KBM-7 (cell line): ENCODE results near the gene SNTG2.
A peak's percentile ranks its signal among the peaks of the same experiment; 100 is the strongest.
"Not testable (repeated sequence)": the region's sequence is repeated elsewhere in the genome, so short reads cannot be mapped to it uniquely, and the experiment has no call there.

Experiments
- DNase-seq: peaks from one replicate; pipeline ENCODE4 v3.0.0-alpha.2; 2015
- in situ Hi-C: fragments of 300-500 bp; cut with MboI; formaldehyde crosslinking; loops from 2 replicates; pipeline ENCODE4 v1.14.3; 2020; ENCODE audit warnings: low sequenced_read_pairs, low pct_unique_long_range_greater_than_20kb, mixed read lengths

Gene SNTG2

GRCh38 chr2:1115843-1116539 is 165.3 kb downstream of the SNTG2 start:
- no peak for DNase-seq
- in situ Hi-C loops = no loop called here

GRCh38 chr2:1117569-1117968 is 166.9 kb downstream of the SNTG2 start:
- no peak for DNase-seq
- in situ Hi-C loops = no loop called here

DNA sequence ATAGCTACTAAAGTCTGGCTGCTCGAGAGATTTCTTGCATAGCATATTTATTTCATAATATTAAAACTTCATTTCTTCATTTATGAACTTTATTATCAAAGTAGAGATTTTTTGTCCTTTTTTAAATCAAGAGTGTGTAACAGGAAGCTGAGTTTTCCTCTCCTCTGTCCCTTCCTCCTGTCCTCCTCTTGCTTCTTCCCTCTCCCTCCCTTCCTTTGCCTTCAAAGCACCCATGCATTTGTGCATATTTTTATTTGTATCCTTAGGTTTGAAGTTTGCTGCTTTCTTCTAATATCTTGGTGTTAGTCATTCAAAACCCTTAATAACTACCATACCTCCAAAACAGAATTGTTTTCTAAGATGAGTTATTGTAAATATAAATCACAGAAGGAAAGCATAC is 174.6 kb downstream of the SNTG2 start:
- no peak for DNase-seq
- in situ Hi-C loops = no loop called here

DNA sequence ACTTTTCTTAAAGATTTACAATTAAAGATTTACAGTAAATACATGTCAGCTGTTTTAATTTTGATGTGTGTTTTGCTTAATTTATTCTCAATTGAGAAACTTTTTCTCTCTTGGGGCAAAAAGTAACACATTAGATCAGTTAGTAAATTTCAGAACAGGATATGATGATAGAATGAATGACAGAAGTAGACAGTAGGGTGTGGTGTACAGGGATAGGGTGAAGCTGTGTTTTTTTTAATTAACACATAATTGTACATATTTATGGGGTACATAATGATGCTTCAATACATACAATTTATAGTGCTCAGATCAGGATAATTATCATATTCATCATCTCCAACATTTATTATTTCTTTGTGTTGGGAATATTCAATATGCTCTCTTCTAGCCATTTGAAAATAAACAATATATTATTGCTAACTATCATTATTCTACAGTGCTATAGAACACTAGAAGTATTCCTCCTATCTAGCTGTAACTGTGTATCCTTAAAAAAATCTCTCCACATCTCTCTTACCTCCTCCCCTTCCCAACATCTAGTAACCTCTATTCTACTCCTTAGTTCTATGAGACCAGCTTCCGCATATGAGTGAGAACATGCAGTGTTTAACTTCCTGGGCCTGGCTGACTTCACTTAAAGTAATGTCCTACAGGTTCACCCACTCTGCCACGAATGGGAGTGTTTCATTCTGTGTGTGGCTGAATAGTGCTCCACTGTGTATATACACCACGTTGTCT is 175.2 kb downstream of the SNTG2 start:
- no peak for DNase-seq
- in situ Hi-C loops = no loop called here

GRCh38 chr2:1129982-1130381 is 179.3 kb downstream of the SNTG2 start:
- in situ Hi-C loops = no loop called here
- no peak for DNase-seq

- in situ Hi-C loops = no loop called here
- DNase-seq = no peak
These were observed 180.3 kb downstream of the SNTG2 start for GRCh38 chr2:1130922-1131321.

DNA sequence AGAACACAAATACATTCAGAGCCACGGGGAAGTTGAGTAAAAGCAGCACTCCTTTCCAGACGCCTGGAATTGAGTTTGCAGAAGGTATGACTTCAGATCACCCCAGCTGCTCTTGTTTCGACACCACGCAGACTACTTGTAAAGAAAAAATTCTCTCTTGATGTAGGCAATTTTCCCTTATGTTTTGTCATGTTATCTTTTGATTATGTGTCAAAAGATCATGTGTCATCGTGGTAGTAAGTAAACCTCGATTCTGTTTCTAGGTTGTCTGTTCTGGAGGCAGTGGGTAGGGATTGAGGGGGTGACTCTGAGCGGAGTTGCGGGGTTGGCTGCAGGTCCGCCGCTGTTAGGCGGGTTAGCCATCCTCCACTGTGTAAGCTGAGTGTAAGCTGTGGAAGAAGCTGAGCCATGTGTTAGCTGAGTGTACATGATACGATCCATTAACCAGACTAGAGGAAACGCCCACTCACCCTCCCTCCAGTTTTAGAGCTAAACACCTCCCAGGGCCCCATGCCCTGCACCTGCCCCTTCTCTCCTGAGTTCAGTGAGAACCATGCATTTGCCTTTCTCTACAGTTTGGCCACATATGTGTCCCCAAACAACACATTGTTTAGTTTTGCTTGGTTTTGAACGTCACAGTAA is 181.8 kb downstream of the SNTG2 start:
- DNase-seq = no peak
- in situ Hi-C loops = no loop called here

DNA sequence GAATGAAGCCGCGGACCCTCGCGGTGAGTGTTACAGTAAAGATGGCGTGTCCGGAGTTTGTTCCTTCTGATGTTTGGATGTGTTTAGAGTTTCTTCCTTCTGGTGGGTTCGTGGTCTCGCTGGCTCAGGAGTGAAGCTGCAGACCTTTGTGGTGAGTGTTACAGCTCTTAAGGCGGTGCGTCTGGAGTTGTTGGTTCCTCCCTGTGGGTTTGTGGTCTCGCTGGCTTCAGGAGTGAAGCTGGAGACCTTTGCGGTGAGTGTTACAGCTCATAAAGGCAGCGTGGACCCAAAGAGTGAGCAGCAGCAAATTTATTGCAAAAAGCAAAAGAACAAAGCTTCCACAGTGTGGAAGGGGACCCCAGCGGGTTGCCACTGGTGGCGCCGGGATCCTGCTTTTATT is 183.2 kb downstream of the SNTG2 start:
- in situ Hi-C loops = not testable (repeated sequence)
- DNase-seq = peak; percentile 27

GRCh38 chr2:1134629-1135028 is 184.0 kb downstream of the SNTG2 start:
- in situ Hi-C loops = no loop called here

GRCh38 chr2:1136067-1136466 is 185.4 kb downstream of the SNTG2 start:
- DNase-seq = no peak

More at GRCh38 chr2:1134629-1135028, 184.0 kb downstream of the SNTG2 start:
- no peak for DNase-seq

GRCh38 chr2:1136846-1137245 is 186.2 kb downstream of the SNTG2 start:
- in situ Hi-C loops = no loop called here
- no peak for DNase-seq

More at GRCh38 chr2:1136067-1136466, 185.4 kb downstream of the SNTG2 start:
- in situ Hi-C loops = no loop called here

DNA sequence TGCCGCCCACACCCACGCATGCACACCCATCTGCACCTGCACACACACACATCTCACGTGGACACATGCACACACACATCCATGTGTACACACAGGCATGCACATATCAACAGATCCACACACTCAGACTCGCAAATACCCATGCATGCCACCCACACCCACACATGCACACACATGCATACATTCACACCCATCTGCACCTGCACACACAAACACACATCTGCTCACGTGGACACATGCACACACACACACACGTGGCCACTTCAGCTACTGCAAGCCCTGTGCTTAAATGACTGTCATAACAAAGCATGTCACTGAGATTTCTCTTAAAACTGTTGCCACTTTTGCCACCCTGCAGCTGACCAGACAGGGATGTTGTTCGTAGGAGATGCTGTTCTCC is 186.6 kb downstream of the SNTG2 start:
- no peak for DNase-seq
- in situ Hi-C loops = no loop called here

GRCh38 chr2:1137913-1138391 is 187.3 kb downstream of the SNTG2 start:
- DNase-seq = no peak
- in situ Hi-C loops = no loop called here

DNA sequence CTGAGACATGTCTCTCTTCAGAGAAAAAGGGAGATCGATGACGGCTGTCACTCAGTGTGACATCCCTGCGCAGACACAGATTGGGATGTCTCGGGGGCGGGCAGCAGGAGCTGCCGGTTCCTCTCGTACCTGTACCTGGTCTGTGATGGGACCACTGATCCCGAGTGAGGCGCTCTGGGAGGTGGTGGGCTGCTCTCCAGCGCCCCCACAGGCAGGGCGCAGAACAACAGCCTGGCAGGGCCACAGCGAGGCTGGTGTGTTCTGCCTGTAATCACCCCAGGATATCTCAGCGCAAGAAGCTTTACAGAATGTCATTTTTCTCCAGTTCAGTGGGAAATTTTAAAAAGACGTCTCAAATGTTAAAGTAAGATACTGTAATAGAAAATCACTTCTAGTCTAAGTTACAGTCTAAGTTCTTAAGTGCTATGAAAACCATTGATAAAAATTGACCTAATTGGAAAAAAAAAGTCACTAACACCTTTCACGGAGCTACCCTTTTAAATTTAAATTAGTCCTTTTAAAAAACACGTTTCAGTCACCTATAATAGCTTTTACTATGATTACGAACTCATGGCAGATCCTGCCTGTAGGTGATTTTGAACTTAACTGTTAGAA is 189.8 kb downstream of the SNTG2 start:
- in situ Hi-C loops = no loop called here
- DNase-seq = peak; percentile 39

DNA sequence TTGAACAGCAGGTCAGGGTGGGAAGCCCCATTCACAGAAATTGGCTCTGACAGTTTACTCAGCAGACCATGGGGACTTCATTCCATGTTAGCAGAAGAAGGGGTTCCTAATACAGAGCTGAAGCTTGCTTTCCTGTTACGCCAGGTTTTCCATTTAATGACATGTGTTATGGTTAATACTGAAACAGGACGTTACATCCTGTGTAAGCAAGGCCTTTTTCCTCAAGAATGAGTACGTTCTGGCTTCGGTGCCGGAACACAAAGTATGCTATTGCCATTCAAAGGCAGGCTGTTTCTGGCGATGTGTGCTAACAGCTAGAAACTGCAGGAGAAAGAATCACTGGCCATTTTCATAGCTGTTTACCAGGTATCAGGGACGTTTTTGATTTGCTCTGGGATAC is 190.4 kb downstream of the SNTG2 start:
- in situ Hi-C loops = no loop called here
- DNase-seq = no peak

DNA sequence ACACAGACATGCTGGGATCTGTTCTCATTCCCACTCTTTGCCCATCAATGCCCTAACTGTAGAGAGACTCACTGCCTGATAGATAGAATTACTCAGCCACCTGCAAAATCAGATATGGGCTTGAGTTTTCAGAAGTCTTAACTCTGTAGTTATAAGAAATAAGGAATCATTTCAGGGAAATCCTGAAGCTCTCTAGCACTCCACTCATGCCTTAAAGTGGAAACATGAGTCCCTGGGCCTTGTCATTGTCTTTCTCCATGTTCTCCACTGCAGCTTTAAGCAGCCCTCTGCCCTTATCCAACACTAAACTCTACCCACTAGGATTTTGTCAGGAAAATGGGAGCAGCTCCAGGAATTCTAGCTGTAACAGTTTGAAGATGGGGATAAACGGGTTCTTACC is 192.5 kb downstream of the SNTG2 start:
- in situ Hi-C loops = no loop called here
- no peak for DNase-seq

DNA sequence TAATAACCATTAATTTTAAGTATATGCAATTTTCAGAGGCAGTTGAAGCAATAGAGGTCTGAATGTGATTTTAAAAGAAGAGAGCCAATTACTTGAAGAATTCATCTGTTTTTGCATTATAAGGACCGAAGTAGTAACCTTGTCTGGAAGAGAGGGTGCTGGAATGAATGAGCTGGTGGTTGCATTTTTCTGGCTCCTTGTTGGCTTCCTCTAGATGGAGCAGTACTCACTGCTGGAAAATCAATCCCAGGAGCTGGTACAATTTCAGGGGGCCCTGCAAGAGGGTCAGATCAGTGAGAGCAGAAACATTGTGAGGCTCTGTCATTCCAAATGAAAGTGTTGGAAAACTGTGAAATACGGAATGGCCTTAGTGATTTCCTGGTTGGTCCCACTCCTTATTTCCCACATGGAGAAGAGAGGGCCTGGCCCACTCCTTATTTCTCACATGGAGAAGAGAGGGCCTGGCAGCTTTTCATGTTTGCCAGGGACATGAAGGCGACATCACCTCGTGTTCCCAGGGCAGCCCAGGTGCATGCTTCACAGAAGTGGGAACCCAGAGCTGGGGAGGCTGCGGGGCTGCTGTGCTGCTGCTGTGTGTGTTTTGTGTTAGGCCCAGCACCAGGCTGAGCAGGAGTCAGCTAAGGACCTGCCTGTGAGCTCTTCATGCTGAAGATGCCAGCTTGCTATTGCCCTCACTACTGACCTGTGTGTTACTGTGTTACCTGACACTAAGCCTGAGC is 197.4 kb downstream of the SNTG2 start:
- in situ Hi-C loops = no loop called here

DNA sequence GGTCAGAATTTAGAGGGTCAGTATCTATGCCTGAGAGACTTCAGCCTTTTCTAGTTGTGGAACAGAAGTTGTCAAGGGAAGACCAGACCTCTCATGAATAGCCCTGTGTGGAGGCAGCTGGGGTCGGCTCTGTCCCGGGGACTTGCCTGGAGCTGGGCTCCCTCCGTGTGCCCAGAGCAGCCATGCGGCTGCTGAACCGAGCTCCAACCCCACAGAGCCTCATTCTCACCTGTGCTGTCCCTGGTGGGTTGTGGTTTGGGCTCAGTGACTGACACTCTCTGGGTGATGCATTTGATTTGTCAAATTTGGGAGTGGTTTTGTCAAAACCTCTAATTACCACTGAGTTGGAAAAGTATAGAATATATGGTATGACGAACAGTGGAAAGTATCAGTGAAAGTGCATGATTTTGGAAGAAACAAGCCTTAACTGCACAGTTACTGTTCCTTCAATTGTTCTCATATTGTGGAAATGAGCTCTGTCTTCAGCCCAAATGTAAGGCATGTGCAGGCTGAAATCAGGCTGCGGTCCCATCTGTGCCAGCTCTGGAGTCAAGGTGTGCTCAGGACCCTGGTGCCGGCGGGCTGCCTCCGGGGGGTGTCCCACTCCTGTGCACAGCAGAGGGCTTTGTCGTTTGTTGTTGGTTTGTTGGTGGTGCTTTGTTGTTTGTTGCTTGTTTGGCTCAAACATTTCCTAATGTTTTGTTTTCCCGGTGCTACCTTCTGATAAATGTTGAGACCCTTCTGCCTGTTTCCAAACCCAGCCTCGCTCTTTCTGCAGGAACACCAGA is 200.3 kb downstream of the SNTG2 start:
- DNase-seq = no peak
- in situ Hi-C loops = no loop called here

More for the DNA sequence above, 197.4 kb downstream of the SNTG2 start:
- no peak for DNase-seq
